Mesendoderm (in vitro differentiated cells): ENCODE measurements around the gene TMEM59L.

ENCODE experiments used
- DNase-seq: peaks from one replicate; pipeline ENCODE4 v3.0.0; 2013
- H2AK5ac ChIP-seq: 2 replicates; pipeline ENCODE4 v1.6.1; 2013; ENCODE audit warnings: low read length, inconsistent platforms
- H2BK120ac ChIP-seq: 2 replicates; pipeline ENCODE4 v1.6.1; 2013; ENCODE audit warnings: low read depth, mild to moderate bottlenecking, low read length, moderate library complexity, mixed read lengths
- H2BK15ac ChIP-seq: replicated peaks from 2 replicates; pipeline ENCODE4 v1.6.1; 2013; ENCODE audit warnings: low read depth, mild to moderate bottlenecking, moderate library complexity
- H2BK5ac ChIP-seq: 2 replicates; pipeline ENCODE4 v1.6.1; 2013; ENCODE audit warnings: low read length, inconsistent platforms
- H3K18ac ChIP-seq: 2 replicates; pipeline ENCODE4 v1.6.1; 2013; ENCODE audit warnings: mild to moderate bottlenecking, low read length, mixed read lengths
- H3K23ac ChIP-seq: one replicate; pipeline ENCODE4 v1.6.1; 2013; ENCODE audit warnings: low read length
- H3K27ac ChIP-seq: 2 replicates; pipeline ENCODE4 v1.5.1; 2013; ENCODE audit warnings: low read depth, mild to moderate bottlenecking, inconsistent platforms, low read length, moderate library complexity
- H3K27me3 ChIP-seq: 2 replicates; pipeline ENCODE4 v1.6.1; 2013; ENCODE audit warnings: low read length, control low read depth, mild to moderate bottlenecking, inconsistent platforms; ENCODE audit not compliant: insufficient read depth, poor library complexity
- H3K36me3 ChIP-seq: 2 replicates; pipeline ENCODE4 v1.6.1; 2013; ENCODE audit warnings: low read length, inconsistent platforms; ENCODE audit not compliant: control insufficient read depth, insufficient read depth
- H3K4ac ChIP-seq: one replicate; pipeline ENCODE4 v1.6.1; 2013; ENCODE audit warnings: low read depth, mild to moderate bottlenecking, low read length, moderate library complexity
- H3K4me1 ChIP-seq: 2 replicates; pipeline ENCODE4 v1.6.1; 2013; ENCODE audit warnings: low read depth, low read length, inconsistent platforms; ENCODE audit not compliant: control insufficient read depth
- H3K4me2 ChIP-seq: 2 replicates; pipeline ENCODE4 v1.6.1; 2013; ENCODE audit warnings: low read length
- H3K4me3 ChIP-seq: 2 replicates; pipeline ENCODE4 v1.5.1; 2013; ENCODE audit warnings: mild to moderate bottlenecking, low read length
- H3K56ac ChIP-seq: one replicate; pipeline ENCODE4 v1.6.1; 2013; ENCODE audit warnings: low read length
- H3K79me1 ChIP-seq: 2 replicates; pipeline ENCODE4 v1.6.1; 2013; ENCODE audit warnings: low read length, inconsistent platforms
- H3K79me2 ChIP-seq: 2 replicates; pipeline ENCODE4 v1.6.1; 2013; ENCODE audit warnings: mild to moderate bottlenecking, low read length; ENCODE audit not compliant: control insufficient read depth, insufficient read depth
- H3K9ac ChIP-seq: 2 replicates; pipeline ENCODE4 v1.6.1; 2013; ENCODE audit warnings: low read length, inconsistent platforms
- H4K5ac ChIP-seq: one replicate; pipeline ENCODE4 v1.6.1; 2013; ENCODE audit warnings: low read length
- H4K8ac ChIP-seq: one replicate; pipeline ENCODE4 v1.6.1; 2013; ENCODE audit warnings: low read depth, mild to moderate bottlenecking, control low read depth, low read length, moderate library complexity
- WGBS: extraction: QIAGEN DNeasy Blood & Tissue Kit; methylation state at CpG from one replicate; pipeline ENCODE4 v1.1.7; 2013; ENCODE audit warnings: low lambda C conversion rate, missing lambda C conversion rate; ENCODE audit not compliant: insufficient coverage; ENCODE audit errors: extremely low coverage; 5-methylcytosine and 5-hydroxymethylcytosine counted together

TMEM59L gene

DNA sequence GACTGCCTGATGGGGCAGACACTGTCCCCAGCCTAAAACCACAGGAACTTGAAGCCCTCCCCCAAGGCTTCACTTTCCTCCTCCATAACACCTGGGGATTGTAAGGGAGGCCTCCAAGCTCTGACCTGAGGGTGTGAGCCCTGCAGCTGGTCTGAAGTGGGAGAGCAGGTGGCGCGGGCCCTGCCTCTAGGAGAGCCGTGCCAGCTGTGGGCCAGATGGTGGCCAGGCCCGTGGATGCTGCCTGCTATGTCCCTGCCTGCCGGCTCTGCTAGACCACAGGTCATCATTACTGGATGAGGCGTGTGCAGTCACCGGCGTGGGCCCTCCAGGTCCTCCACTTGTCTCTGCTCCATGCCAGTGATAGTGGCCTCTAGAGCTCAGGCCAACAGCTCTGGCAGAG, 20.7 kb downstream of the TMEM59L start:
- Histone ChIP-seq H3K27ac (no peak overlapping the region), H2AK5ac (no peak overlapping the region), H4K5ac (no peak overlapping the region), H3K23ac (no peak overlapping the region), H2BK15ac (no peak overlapping the region), H3K4ac (no peak overlapping the region), H4K8ac (no peak overlapping the region), H3K79me2 (no peaks in the 10 kb centered on the region), H3K27me3 (no peaks in the 10 kb centered on the region), H3K36me3 (no peaks in the 10 kb centered on the region), H3K79me1 (peaks cover 2% of the 10 kb centered on the region), H3K18ac (no peak overlapping the region), H3K4me1 (no peaks in the 10 kb centered on the region), H2BK5ac (no peak overlapping the region), H3K56ac (no peak overlapping the region), H3K9ac (no peak overlapping the region), H3K4me3 (no peak overlapping the region), H2BK120ac (no peak overlapping the region), H3K4me2 (no peak overlapping the region)
- WGBS: no CpG with 5 or more reads among the region's 8 CpGs
- no peak for DNase-seq

DNA sequence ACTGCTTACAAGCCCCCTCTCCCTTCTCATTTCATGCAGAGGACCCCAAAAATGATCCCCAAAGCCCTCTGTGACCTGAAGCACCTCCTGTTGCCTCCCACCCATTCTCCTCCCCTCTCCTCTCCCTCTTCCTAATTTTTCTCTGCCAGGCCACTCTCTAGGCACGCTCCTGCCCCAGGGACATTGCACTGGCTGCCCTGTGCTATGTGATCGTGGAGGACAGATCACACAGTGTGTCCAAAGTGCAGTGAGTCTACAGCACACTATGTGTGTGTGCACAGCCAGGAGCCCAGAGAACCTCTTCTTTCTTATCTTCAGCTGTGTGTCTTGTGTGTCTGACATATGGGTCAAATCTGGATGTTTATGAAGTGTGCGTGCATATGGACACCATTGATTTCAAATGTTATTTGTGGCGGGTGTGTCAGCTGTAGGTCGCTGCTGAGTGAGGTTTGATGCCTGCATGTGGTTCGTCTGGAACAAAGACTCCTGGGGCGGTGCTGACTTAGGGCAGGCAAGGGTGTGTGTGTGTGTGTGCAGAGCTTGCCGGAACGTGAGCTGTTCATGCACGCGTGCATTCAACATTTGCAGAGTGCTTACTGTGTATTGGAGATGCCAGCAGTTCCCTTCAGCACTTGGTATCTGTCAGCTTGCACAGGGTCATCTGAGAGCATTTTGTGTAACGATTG, 22.1 kb downstream of the TMEM59L start:
- Histone ChIP-seq H3K4ac (no peak overlapping the region), H3K79me2 (no peaks in the 10 kb centered on the region), H4K5ac (no peak overlapping the region), H3K18ac (no peak overlapping the region), H2BK5ac (no peak overlapping the region), H3K79me1 (peaks cover 2% of the 10 kb centered on the region), H4K8ac (no peak overlapping the region), H2AK5ac (no peak overlapping the region), H3K23ac (no peak overlapping the region), H2BK120ac (no peak overlapping the region), H3K36me3 (no peaks in the 10 kb centered on the region), H3K27me3 (no peaks in the 10 kb centered on the region), H3K56ac (no peak overlapping the region), H2BK15ac (no peak overlapping the region), H3K4me3 (no peak overlapping the region), H3K4me1 (no peaks in the 10 kb centered on the region), H3K9ac (no peak overlapping the region), H3K27ac (no peak overlapping the region), H3K4me2 (no peak overlapping the region)
- WGBS: no CpG with 5 or more reads among the region's 12 CpGs
- DNase-seq: no peak

DNA sequence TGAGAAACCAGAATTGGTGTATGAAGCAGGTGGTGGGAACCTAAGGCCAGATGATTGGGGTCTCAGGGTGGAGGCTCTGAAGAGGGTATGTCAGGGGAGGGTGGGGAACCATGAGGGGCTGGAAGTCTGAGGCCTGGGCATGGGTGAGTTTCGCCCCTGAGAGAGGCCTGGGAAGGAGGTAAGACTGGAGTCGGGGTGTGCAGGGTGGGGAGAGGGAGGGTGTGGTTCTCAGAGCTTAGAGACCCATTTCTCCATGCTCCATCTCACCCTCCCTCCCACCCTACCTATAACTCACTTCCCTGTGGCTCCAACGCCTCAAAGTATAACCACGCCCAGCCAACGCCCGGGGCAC, 23.1 kb downstream of the TMEM59L start:
- no peak overlapping the region for H3K4me2 ChIP-seq
- no peak overlapping the region for H3K4ac ChIP-seq
- H3K79me2 ChIP-seq: no peaks in the 10 kb centered on the region
- H3K9ac ChIP-seq: no peak overlapping the region
- no peak for DNase-seq
- no peak overlapping the region for H2BK5ac ChIP-seq
- no peak overlapping the region for H3K56ac ChIP-seq
- H2AK5ac ChIP-seq: no peak overlapping the region
- no peak overlapping the region for H4K8ac ChIP-seq
- H3K27me3 ChIP-seq: no peaks in the 10 kb centered on the region
- H3K79me1 ChIP-seq: peaks cover 2% of the 10 kb centered on the region
- no peaks in the 10 kb centered on the region for H3K4me1 ChIP-seq
- no peak overlapping the region for H3K23ac ChIP-seq
- no CpG with 5 or more reads among the region's 6 CpGs for WGBS
- H2BK15ac ChIP-seq: no peak overlapping the region
- no peak overlapping the region for H3K4me3 ChIP-seq
- H3K18ac ChIP-seq: no peak overlapping the region
- no peak overlapping the region for H2BK120ac ChIP-seq
- no peak overlapping the region for H3K27ac ChIP-seq
- no peak overlapping the region for H4K5ac ChIP-seq
- H3K36me3 ChIP-seq: no peaks in the 10 kb centered on the region

DNA sequence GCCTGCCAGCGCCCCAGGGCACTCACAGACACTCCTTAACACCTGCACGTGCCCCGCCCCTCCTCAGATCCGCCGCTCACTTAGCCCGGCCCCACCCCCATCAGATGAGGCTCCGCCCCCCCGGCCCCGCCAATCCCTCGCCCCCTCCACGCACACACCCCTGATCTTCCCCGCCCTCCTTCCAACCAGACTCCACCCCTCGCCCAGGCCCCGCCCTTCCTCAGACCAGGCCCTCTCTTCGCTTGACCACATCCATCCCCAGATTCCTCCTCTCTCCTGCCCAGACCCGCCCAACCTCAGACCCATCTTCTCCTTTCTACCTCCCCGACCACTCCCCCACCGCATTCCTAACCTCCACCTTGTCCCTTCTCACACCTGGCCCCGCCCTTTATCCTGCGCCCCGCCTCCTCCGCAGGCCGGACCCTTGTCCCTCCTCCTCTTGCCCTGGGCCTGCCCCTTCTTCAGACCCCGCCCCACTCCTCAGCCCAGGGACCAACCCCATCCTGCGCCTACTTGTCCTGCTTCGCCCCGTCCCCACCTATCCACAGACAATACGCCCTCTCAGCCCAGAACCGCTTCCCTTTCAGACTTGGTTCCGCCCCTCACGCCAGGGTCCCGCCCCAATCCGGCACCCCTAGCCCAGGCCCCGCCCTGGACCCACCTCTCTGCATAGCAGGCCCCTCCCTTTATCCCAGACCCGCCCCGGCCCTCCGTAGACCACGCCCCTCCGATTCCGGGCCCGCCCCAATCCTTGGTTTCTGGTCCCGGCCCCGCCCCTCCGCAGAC, 23.7 kb downstream of the TMEM59L start:
- Histone ChIP-seq H3K27me3 (no peaks in the 10 kb centered on the region), H3K23ac (no peak overlapping the region), H4K5ac (no peak overlapping the region), H4K8ac (no peak overlapping the region), H3K4ac (no peak overlapping the region), H3K9ac (no peak overlapping the region), H3K36me3 (no peaks in the 10 kb centered on the region), H3K79me2 (no peaks in the 10 kb centered on the region), H3K18ac (no peak overlapping the region), H3K79me1 (peaks cover 2% of the 10 kb centered on the region), H3K4me2 (peak overlapping the region; percentile 44), H3K27ac (no peak overlapping the region), H2BK15ac (no peak overlapping the region), H3K56ac (peak overlapping the region; percentile 64), H2BK5ac (no peak overlapping the region), H3K4me1 (no peaks in the 10 kb centered on the region), H3K4me3 (no peak overlapping the region), H2AK5ac (no peak overlapping the region), H2BK120ac (no peak overlapping the region)
- peak; percentile 99 for DNase-seq
- no CpG with 5 or more reads among the region's 44 CpGs for WGBS

DNA sequence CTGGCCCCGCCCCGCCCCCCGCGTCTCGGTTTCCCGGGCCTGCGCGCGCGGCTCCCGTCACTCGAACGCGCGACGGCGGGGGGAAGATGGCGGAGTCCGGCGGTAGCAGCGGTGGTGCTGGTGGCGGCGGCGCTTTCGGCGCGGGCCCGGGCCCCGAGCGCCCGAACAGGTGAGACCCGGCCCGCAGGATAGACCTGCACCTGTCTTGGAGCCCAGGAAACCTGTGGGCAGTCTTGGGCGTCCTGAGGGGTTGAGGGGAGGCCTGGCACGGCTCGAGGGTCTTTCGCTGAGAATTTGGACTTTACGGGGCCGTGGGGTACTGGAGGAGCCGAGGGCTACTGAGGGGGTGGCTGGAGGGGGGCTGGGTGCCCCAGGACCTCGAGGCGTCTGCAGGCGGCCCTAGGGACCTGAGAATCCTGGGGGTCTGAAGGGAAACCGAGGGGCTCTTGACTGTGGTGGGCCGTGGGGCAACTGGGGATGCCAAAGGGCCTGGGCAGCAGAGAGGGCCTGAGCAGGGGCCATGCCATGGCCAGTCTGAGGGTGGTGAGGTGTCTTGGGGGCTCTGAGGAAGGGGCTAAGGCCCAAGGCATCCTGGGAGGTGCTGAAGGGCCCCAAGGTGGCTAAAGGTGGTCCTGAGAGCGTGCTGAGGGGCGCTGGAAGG, 24.4 kb downstream of the TMEM59L start, which contains the start of gene KLHL26:
Gene KLHL26, plus strand, starts transcription at position 60 of the 661 bp plus-strand sequence. Its CDS starts 27 bp downstream, at position 87.
- no peak within 1 kb of the TSS for H3K27ac ChIP-seq
- H3K4me2 ChIP-seq: peak within 1 kb of the TSS; percentile 46

More for the DNA sequence above, 24.4 kb downstream of the TMEM59L start, which contains the start of gene KLHL26:
- no peaks in the 10 kb centered on the region for H3K4me1 ChIP-seq
- no peaks in the 10 kb centered on the region for H3K79me2 ChIP-seq
- peak within 1 kb of the TSS; percentile 51 for H3K4me3 ChIP-seq
- H3K18ac ChIP-seq: no peak within 1 kb of the TSS
- peak within 1 kb of the TSS; percentile 76 for H3K56ac ChIP-seq
- H3K9ac ChIP-seq: peak within 1 kb of the TSS; percentile 65
- H3K36me3 ChIP-seq: no peaks in the 10 kb centered on the region
- H4K5ac ChIP-seq: no peak within 1 kb of the TSS
- H3K4ac ChIP-seq: no peak within 1 kb of the TSS
- no peak within 1 kb of the TSS for H2BK120ac ChIP-seq
- H3K27me3 ChIP-seq: no peaks in the 10 kb centered on the region
- H4K8ac ChIP-seq: no peak within 1 kb of the TSS
- H3K79me1 ChIP-seq: peaks cover 2% of the 10 kb centered on the region
- no CpG with 5 or more reads among the region's 47 CpGs for WGBS
- no peak within 1 kb of the TSS for H2AK5ac ChIP-seq
- H2BK5ac ChIP-seq: no peak within 1 kb of the TSS
- no peak for DNase-seq
- H3K23ac ChIP-seq: no peak within 1 kb of the TSS
- H2BK15ac ChIP-seq: no peak within 1 kb of the TSS
